HUES64 (cell line): ENCODE results near the gene IHH.

Source experiments
- H3K27ac ChIP-seq: 2 replicates; pipeline ENCODE4 v1.7.0; 2013; ENCODE audit warnings: low read depth, low read length, inconsistent platforms
- H3K27me3 ChIP-seq: 2 replicates; pipeline ENCODE4 v1.6.1; 2013; ENCODE audit warnings: mild to moderate bottlenecking, low read length; ENCODE audit not compliant: insufficient read depth
- H3K36me3 ChIP-seq: 2 replicates; pipeline ENCODE4 v1.6.1; 2013; ENCODE audit warnings: mild to moderate bottlenecking, low read length; ENCODE audit not compliant: insufficient read depth
- H3K4me1 ChIP-seq: 2 replicates; pipeline ENCODE4 v1.6.1; 2013; ENCODE audit warnings: mild to moderate bottlenecking, low read length, moderate library complexity; ENCODE audit not compliant: insufficient read depth
- H3K4me3 ChIP-seq: 2 replicates; pipeline ENCODE4 v1.5.1; 2013; ENCODE audit warnings: mild to moderate bottlenecking, low read length, moderate library complexity
- H3K9ac ChIP-seq: 2 replicates; pipeline ENCODE4 v1.6.1; 2013; ENCODE audit warnings: mild to moderate bottlenecking, low read depth, low read length
- H3K9me3 ChIP-seq: 2 replicates; pipeline ENCODE4 v1.6.1; 2013; ENCODE audit warnings: low read depth, low read length; ENCODE audit not compliant: insufficient read depth
- WGBS: fragments of 150-250, 120-280 bp; methylation state at CpG from one replicate; pipeline ENCODE4 v1.1.7; 2013; ENCODE audit warnings: missing lambda C conversion rate; 5-methylcytosine and 5-hydroxymethylcytosine counted together

IHH gene

DNA sequence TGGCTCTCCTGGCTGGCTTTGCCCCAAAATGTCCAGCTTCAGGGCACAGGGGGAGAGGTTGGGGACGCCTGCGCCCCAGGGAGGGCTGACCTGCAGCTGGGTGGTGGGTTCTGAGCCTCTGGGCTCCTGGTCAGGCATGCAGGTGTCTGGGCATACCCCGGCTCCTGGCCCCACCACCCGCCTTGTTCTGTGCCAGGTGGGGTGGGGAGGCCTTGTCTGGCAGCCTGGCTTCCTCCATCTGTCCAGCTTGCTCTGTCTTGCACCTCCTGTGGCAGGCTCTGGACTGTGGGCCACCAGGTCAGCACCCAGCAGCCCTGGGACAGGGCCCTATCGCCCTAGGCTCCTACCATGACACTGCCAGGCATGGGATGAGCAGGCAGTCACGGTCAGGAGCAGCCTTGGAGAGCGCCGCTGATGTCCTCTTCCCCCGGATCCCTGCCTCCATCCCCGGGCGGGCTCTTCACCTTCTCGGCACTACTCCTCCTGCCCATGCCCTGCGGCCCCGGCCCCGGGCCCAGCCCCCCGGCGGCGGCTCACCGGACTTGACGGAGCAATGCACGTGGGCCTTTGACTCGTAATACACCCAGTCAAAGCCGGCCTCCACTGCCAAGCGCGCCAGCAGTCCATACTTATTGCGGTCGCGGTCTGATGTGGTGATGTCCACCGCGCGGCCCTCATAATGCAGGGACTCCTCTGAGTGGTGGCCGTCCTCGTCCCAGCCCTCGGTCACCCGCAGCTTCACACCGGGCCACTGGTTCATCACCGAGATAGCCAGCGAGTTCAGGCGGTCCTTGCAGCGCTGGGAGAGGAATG lies 3.6 kb downstream of the IHH start:
- Histone ChIP-seq H3K27me3 (peaks cover 98% of the 10 kb centered on the region), H3K4me3 (peak overlapping the region; percentile 44), H3K9me3 (no peaks in the 10 kb centered on the region), H3K4me1 (peaks cover 5% of the 10 kb centered on the region; the same call in 1 of the 2 replicates), H3K36me3 (no peaks in the 10 kb centered on the region), H3K27ac (no peak overlapping the region), H3K9ac (no peak overlapping the region)
- WGBS = 19% methylated on average over 40 of the region's 40 CpGs

DNA sequence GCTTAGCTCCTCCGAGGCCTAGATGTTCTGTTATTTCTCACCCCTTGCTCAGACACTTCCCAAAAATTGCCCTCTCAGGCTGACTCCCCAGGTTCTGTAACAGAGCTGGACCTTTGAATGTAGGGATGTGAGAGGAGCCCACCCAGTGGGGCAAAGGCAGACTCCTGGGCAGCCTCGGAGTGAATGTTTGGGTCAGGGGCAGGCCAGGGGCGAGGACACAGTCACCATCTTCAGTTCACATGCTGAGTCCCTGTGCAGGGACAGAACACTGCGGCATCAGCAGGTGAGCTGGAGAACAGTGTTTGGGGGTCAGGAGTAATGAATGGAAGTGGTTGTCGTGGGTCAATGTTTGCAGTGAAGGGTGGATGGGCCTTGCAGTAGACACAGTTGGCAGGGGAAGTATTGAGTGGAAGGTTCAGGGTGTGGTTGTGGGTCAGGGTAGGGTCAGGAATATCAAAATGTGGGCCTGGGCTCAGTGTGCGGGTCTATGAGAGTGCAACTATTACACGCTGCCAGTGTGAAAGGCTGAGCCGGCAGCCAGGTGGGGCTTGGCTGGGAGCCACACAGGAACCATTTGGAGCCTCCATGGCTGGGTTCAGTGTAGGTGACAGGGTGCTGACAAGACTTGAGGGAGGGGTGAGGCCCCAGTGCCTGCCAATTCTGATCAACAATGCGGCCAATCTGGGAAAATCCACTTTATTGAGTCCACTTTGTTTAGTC lies 4.4 kb downstream of the IHH start:
- 83% methylated on average over 8 of the region's 9 CpGs for WGBS
- no peak overlapping the region for H3K9ac ChIP-seq
- no peak overlapping the region for H3K27ac ChIP-seq
- H3K36me3 ChIP-seq = no peaks in the 10 kb centered on the region
- no peaks in the 10 kb centered on the region for H3K9me3 ChIP-seq
- H3K4me1 ChIP-seq = peaks cover 5% of the 10 kb centered on the region; the same call in 1 of the 2 replicates
- no peak overlapping the region for H3K4me3 ChIP-seq
- peaks cover 97% of the 10 kb centered on the region for H3K27me3 ChIP-seq

DNA sequence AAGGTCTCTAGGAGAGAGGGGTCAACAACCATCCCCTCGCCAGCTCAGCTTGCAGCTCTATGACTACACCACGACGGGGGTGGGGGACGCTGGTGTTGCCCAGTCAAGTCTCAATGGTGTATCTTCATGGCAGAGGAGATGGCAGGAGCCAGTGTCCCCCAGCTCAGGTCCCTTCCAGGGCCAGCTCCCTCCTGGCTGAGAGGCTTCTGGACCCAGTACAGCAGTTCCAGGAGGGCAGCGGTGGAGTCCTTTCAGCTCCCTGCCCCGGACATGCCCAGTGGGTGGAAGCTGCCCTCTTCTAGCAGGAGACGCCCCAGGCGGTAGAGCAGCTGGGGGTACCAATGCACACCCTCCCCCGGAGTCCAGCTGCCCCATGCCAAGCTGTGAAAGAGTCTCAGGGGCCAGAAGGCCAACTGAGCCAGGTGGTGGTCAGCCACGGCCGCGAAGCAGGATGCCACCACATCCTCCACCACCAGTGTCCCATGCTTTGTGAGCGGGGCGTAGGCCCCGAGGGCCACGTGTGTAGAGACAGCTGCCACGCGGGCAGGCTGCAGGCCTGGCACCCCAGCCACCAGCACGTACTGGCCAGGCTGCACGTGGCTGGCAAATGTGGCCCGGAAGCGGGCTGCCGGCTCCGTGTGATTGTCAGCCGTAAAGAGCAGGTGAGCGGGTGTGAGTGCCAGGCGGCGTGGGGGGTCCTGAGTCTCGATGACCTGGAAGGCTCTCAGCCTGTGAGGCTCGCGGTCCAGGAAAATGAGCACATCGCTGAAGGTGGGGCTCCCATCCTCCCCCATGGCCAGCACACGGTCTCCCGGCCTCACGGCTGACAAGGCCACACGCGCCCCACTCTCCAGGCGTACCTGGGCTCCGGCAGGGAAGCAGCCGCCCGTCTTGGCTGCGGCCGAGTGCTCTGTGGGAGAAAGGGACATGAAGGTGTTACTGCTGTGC lies 5.5 kb downstream of the IHH start:
- Histone ChIP-seq H3K27ac (no peak overlapping the region), H3K9me3 (no peaks in the 10 kb centered on the region), H3K9ac (no peak overlapping the region), H3K4me1 (peaks cover 5% of the 10 kb centered on the region; the same call in 1 of the 2 replicates), H3K4me3 (no peak overlapping the region), H3K36me3 (no peaks in the 10 kb centered on the region), H3K27me3 (peaks cover 97% of the 10 kb centered on the region)
- WGBS = 91% methylated on average over 43 of the region's 43 CpGs

DNA sequence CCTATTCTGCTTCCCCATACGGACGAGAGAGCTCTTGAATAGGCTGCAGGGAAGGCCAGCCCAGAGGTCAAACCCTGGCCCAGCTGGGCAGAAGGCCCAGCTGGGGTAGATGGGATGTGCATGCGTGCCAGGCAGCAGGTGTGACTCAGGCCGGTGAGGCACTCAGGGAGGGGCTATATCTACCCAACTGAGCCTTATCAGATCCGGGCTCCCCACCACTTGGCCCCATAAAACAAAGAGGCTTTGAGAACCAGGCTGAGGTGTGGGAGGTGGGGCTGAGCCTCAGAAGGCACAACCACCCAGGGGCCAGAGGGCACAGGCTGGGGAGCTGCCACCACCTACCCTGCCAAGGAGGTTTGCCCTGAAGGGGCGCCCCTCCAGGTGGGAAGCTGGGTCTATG lies 11.4 kb downstream of the IHH start:
- peaks cover 85% of the 10 kb centered on the region for H3K27me3 ChIP-seq

GRCh38 chr2:219045937-219046550 lies 14.7 kb downstream of the IHH start:
- Histone ChIP-seq H3K36me3 (no peaks in the 10 kb centered on the region), H3K9me3 (no peaks in the 10 kb centered on the region), H3K4me1 (peaks cover 3% of the 10 kb centered on the region; the same call in 1 of the 2 replicates), H3K4me3 (no peak overlapping the region), H3K27ac (no peak overlapping the region), H3K27me3 (peaks cover 66% of the 10 kb centered on the region), H3K9ac (no peak overlapping the region)
- WGBS = 3% methylated on average over 6 of the region's 6 CpGs

More for the DNA sequence above, 11.4 kb downstream of the IHH start:
- whole genome bisulfite sequencing = 77% methylated on average over 6 of the region's 6 CpGs
- Histone ChIP-seq H3K4me1 (no peaks in the 10 kb centered on the region), H3K27ac (no peak overlapping the region), H3K9ac (no peak overlapping the region), H3K4me3 (no peak overlapping the region), H3K36me3 (no peaks in the 10 kb centered on the region), H3K9me3 (no peaks in the 10 kb centered on the region)

DNA sequence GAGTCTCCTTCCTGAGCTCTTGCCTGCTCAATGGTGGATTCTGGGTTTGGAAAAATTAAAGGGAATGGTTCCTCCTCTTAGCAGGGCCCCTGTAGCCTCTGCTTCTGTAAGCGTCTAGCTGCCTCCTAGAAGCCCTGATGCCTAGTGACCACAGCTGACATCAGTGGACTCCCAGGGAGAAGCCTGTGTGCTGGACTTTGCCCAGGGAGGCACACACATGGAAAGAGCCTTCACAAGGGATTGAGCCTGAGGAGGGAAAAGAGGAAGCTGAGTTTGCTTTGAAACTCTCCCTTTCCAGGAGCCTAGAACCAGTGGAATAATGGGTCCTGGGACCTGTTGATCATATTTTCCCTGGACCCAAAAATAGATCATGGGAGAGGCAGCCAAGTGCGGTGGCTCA lies 18.0 kb downstream of the IHH start:
- H3K9me3 ChIP-seq = no peaks in the 10 kb centered on the region
- H3K27me3 ChIP-seq = peaks cover 47% of the 10 kb centered on the region
- WGBS = 76% methylated on average over 2 of the region's 2 CpGs
- no peak overlapping the region for H3K9ac ChIP-seq
- no peaks in the 10 kb centered on the region for H3K36me3 ChIP-seq
- no peak overlapping the region for H3K4me3 ChIP-seq
- H3K4me1 ChIP-seq = peaks cover 3% of the 10 kb centered on the region; the same call in 1 of the 2 replicates
- no peak overlapping the region for H3K27ac ChIP-seq

DNA sequence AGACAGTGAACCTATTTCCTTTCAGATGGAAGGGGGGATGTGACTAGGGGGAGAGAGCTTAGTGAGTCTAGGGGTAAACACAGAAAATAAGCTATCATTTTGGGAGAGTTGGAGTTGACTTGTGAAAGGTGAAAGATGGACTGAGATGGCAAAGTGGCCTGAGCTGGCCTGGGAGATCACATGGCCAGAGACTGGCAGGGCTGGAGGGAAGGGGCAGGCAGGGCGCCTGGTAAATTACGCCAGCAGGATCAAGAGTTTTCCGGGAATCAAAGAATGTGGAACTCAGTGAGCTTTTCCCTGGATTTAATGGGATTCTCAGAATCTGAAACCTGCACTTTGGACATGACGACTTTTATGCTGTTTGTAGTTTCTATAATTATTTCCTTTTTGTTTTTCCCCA lies 18.6 kb downstream of the IHH start:
- H3K4me1 ChIP-seq = peaks cover 3% of the 10 kb centered on the region; the same call in 1 of the 2 replicates
- no peak overlapping the region for H3K4me3 ChIP-seq
- WGBS = 88% methylated on average over 3 of the region's 4 CpGs
- no peaks in the 10 kb centered on the region for H3K9me3 ChIP-seq
- H3K27me3 ChIP-seq = peaks cover 44% of the 10 kb centered on the region
- no peaks in the 10 kb centered on the region for H3K36me3 ChIP-seq
- H3K9ac ChIP-seq = no peak overlapping the region
- H3K27ac ChIP-seq = no peak overlapping the region

GRCh38 chr2:219041252-219041651 lies 19.5 kb downstream of the IHH start, which contains the start of gene CFAP65:
TSS of gene CFAP65 (minus strand) at chr2:219041516. CDS start at chr2:219039048, 2,468 bp downstream.
- peaks cover 3% of the 10 kb centered on the region; the same call in 1 of the 2 replicates for H3K4me1 ChIP-seq
- no peak within 1 kb of the TSS for H3K9ac ChIP-seq
- H3K27me3 ChIP-seq = peaks cover 35% of the 10 kb centered on the region
- H3K27ac ChIP-seq = no peak within 1 kb of the TSS
- H3K9me3 ChIP-seq = no peaks in the 10 kb centered on the region
- H3K4me3 ChIP-seq = peak within 1 kb of the TSS; percentile 68
- H3K36me3 ChIP-seq = no peaks in the 10 kb centered on the region
- WGBS = 2% methylated on average over 21 of the region's 21 CpGs

DNA sequence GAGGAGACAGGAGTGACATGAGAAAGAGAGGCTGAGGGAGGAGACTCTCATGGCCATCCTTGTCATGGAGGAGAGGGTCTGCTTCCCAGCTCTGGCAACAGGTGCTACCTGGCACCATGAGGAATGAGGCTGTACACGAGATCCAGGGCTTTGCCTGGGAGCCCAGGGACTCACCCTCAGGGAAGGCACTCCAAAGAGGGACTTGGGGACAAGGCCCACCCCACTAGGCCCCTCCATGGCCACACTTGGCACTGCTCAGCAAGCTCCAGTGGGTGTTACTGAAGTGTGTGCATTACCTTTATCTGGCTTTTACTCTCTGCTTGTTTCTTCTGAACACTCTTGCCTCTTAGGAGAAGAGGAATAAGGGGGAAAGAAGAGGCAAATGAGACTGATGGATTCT lies 22.1 kb downstream of the IHH start:
- Histone ChIP-seq H3K9ac (no peak overlapping the region), H3K4me1 (peaks cover 3% of the 10 kb centered on the region; the same call in 1 of the 2 replicates), H3K27me3 (peaks cover 33% of the 10 kb centered on the region), H3K27ac (no peak overlapping the region), H3K9me3 (no peaks in the 10 kb centered on the region), H3K4me3 (no peak overlapping the region), H3K36me3 (no peaks in the 10 kb centered on the region)
- 11% methylated on average over 1 of the region's 1 CpG for WGBS

- Histone ChIP-seq H3K9me3 (no peaks in the 10 kb centered on the region), H3K27ac (no peak overlapping the region), H3K4me1 (peaks cover 3% of the 10 kb centered on the region; the same call in 1 of the 2 replicates), H3K4me3 (no peak overlapping the region), H3K36me3 (no peaks in the 10 kb centered on the region), H3K27me3 (peaks cover 32% of the 10 kb centered on the region), H3K9ac (no peak overlapping the region)
- 59% methylated on average over 8 of the region's 8 CpGs for WGBS
Measured at GRCh38 chr2:219037783-219038499, 22.8 kb downstream of the IHH start.
